ENCODE measurements around the gene VPS4A.

Gene VPS4A

GRCh38 chr16:69314534-69314933 is 3.4 kb downstream of the VPS4A start:
- H3K4me3 ChIP-seq (ENCODE audit: control insufficient read depth, low read depth, low read length): no peak overlapping the region
- TF ChIP-seq CTCF (IDR thresholded peaks at IDR 0.05; ENCODE audit: control insufficient read depth, insufficient read depth, low read depth, low read length, missing control alignments): no peak
- no peak for DNase-seq (ENCODE audit: low read depth)

- no peak overlapping the region for H3K4me3 ChIP-seq (ENCODE audit: control insufficient read depth, low read depth, low read length)
- DNase-seq (ENCODE audit: low read depth): no peak
- TF ChIP-seq CTCF (IDR thresholded peaks at IDR 0.05; ENCODE audit: control insufficient read depth, insufficient read depth, low read depth, low read length, missing control alignments): no peak
These were observed 4.5 kb downstream of the VPS4A start for GRCh38 chr16:69315486-69316311.

DNA sequence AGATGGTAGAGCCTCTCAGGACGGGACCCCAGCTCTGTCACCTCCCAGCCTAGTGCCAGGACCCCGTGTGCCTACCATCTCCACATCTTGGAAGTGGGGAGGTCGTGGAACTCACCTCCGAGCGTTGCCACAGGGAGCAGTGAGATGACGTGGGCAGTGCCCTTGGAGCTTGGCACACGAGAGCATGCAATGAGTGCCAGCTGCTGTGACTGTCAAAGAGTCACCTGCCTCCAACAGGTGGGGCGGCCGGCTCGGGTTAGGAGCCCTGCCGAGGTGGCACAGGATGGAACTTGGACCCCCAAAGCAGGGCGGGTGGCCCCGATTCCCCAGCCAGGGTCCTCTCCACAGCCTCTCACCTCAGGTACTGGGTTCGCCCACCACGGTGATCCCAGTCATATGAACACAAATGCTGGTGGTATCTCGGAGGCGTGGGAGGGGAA is 5.5 kb downstream of the VPS4A start:
- no peak for TF ChIP-seq CTCF (IDR thresholded peaks at IDR 0.05; ENCODE audit: control insufficient read depth, insufficient read depth, low read depth, low read length, missing control alignments)
- DNase-seq (ENCODE audit: low read depth): no peak
- H3K4me3 ChIP-seq (ENCODE audit: control insufficient read depth, low read depth, low read length): no peak overlapping the region

- no peak for DNase-seq (ENCODE audit: low read depth)
- H3K4me3 ChIP-seq (ENCODE audit: control insufficient read depth, low read depth, low read length): no peak overlapping the region
- TF ChIP-seq CTCF (IDR thresholded peaks at IDR 0.05; ENCODE audit: control insufficient read depth, insufficient read depth, low read depth, low read length, missing control alignments): no peak
These were observed 7.2 kb downstream of the VPS4A start for GRCh38 chr16:69318177-69318910.

DNA sequence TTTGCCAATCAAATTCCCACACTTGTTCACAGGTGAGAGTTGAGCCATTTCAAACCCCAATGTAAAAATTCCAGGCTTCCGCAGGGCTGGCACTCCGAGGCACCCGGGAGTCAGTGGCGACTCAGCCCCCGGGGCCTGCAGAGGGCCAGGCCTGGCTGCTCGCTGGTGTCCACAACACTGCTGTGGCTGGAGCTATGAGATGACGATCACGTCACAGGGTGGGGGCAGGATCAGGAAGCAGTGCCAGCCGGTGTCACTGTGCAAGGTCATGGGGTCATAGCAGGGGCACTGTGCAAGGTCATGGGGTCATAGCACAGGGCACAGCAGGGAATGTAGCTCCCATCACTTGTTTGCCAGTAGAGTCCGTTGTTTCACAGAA is 7.8 kb downstream of the VPS4A start:
- no peak for DNase-seq (ENCODE audit: low read depth)

DNA sequence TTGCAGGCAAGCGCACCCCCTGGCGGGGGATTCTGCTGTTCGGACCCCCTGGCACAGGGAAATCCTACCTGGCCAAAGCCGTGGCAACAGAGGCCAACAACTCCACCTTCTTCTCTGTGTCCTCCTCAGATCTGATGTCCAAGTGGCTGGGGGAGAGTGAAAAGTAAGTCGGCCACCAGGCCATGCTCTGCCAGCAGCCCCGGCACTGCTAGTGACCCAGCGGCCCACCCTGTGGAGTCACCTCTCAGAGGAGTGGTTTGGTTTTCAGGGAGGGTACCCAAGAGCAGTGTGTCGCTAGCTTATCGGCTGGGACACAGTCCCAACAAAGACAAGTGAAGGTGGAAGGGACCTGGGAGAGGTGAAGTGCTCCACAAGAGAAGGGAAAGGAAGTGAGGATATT is 8.2 kb downstream of the VPS4A start:
- H3K4me3 ChIP-seq (ENCODE audit: control insufficient read depth, low read depth, low read length): no peak overlapping the region
- no peak for TF ChIP-seq CTCF (IDR thresholded peaks at IDR 0.05; ENCODE audit: control insufficient read depth, insufficient read depth, low read depth, low read length, missing control alignments)
- no peak for DNase-seq (ENCODE audit: low read depth)

More for the DNA sequence above, 7.8 kb downstream of the VPS4A start:
- TF ChIP-seq CTCF (IDR thresholded peaks at IDR 0.05; ENCODE audit: control insufficient read depth, insufficient read depth, low read depth, low read length, missing control alignments): no peak
- H3K4me3 ChIP-seq (ENCODE audit: control insufficient read depth, low read depth, low read length): no peak overlapping the region
